Activated T-cell treated with anti-CD3 and anti-CD28 coated beads, Interleukin-2, amount 50 U/mL, for 72 hours (primary cell): ENCODE measurements around the gene DR1. TPM values are rescaled to one million over a fixed set of nuclear protein-coding genes. Genes with fewer than 3 reads are reported as not detected.
A peak's percentile ranks its signal among the peaks of the same experiment; 100 is the strongest.
"Not testable (repeated sequence)": the region's sequence is repeated elsewhere in the genome, so short reads cannot be mapped to it uniquely, and the experiment has no call there.

Experiments used
- ATAC-seq, 2 donors: fragments of 150-1000 bp; cut with Tn5 transposase; replicated peaks in 1 of 2; 2 replicates each; pipeline ENCODE4 v1.10.0; 2021; ENCODE audit warnings: moderate library complexity in 2 of 2, mild to moderate bottlenecking in 1 of 2
- DNase-seq, 2 donors: peaks; one replicate each; pipeline ENCODE4 v3.0.0; 2021 to 2022; ENCODE audit warnings: mixed read lengths in 1 of 2
- H3K27ac Mint-ChIP-seq: one replicate; pipeline ENCODE4 v1.8.0; 2022; ENCODE audit warnings: mild to moderate bottlenecking, moderate library complexity, mixed read lengths
- H3K27me3 Mint-ChIP-seq: one replicate; pipeline ENCODE4 v1.8.0; 2022; ENCODE audit warnings: low read depth, mixed read lengths
- H3K36me3 Mint-ChIP-seq, 2 donors: one replicate each; pipeline ENCODE4 v1.8.0; 2022; ENCODE audit warnings: mixed read lengths in 2 of 2, mild to moderate bottlenecking in 1 of 2; ENCODE audit not compliant: insufficient read depth in 2 of 2
- H3K4me1 Mint-ChIP-seq: one replicate; pipeline ENCODE4 v1.8.0; 2022; ENCODE audit warnings: low read depth, mixed read lengths
- H3K4me3 Mint-ChIP-seq, 2 donors: one replicate each; pipeline ENCODE4 v1.8.0; 2022; ENCODE audit warnings: mild to moderate bottlenecking in 2 of 2, mixed read lengths in 2 of 2, moderate library complexity in 2 of 2
- H3K9me3 Mint-ChIP-seq, 2 donors: one replicate each; pipeline ENCODE4 v1.8.0; 2022; ENCODE audit warnings: mixed read lengths in 2 of 2
- total RNA-seq, 2 donors: library from RNA; stranded (reverse); gene quantifications; one replicate each; pipeline ENCODE4 v1.2.3, GENCODE V29; 2022

The DR1 gene
- total RNA-seq, 2 donors from 2014 or later, result 78.4 to 86.2 TPM

DNA sequence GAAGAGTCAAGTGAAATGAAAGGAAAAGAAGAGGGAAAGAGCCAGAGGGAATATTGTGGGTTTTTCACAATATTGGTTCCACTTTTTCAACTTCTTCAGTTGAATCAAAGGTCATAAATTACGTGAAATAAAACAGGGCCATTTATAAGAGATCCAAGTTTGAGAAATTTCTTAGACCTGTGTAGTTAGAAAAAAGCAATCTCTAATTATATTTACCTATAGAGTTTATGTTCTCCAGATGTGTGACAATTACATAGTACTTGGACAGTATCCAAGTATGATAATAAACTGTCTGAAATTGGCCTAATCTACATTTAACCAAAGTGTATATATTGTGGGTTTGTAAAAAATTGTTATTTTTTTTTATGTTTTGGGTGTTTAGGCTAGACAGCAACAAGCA lies 14.4 kb downstream of the DR1 start:
- H3K4me1 Mint-ChIP-seq, result peaks cover 58% of the 10 kb centered on the region
- H3K27ac Mint-ChIP-seq, result no peak overlapping the region
- no peak for DNase-seq
- peaks cover 10 to 48% of the 10 kb centered on the region in 2 donors for H3K36me3 Mint-ChIP-seq
- no peaks in the 10 kb centered on the region for H3K27me3 Mint-ChIP-seq
- no peak overlapping the region for H3K4me3 Mint-ChIP-seq
- no peaks in the 10 kb centered on the region for H3K9me3 Mint-ChIP-seq
- ATAC-seq, result no peak

DNA sequence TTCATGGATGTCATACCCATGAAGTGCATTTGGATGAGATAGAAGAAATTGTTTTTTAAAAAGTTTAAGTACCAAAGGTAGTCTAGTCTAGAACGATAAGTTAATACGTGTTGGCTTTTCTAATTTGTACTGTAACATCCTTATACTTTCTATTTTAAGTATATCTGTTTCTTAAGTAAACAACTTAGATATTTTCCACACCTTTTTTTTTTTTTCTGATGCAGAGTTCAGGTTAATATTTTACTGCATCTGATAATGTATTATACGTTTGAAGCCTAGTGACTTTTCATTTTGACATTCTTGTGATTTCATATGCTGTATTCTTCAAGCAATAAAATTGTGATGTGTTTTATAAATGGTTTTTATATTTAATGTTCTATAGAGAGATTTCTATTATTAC lies 16.5 kb downstream of the DR1 start:
- no peak overlapping the region for H3K4me3 Mint-ChIP-seq

DNA sequence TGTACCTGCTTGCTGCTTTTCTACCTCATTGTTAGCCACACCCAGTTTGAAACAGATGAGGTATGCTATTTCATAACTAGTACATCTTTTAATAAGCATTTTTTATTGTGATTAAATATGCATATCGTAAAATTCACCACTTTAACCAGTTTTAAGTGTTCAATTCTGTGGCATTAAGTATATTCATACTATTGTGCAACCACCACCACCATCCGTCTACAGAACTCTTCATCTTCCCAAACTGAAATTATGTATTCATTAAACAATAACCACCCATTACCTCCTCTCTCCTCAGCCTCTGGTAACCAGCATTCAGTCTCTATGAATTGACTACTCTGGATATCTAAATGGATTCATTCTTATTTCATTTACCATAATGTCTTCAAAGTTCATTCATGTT lies 20.1 kb downstream of the DR1 start:
- Mint-ChIP-seq H3K9me3 (no peaks in the 10 kb centered on the region), H3K27ac (no peak overlapping the region), H3K4me3 (no peak overlapping the region), H3K27me3 (no peaks in the 10 kb centered on the region), H3K36me3 (peaks cover 10 to 28% of the 10 kb centered on the region in 2 donors), H3K4me1 (peaks cover 5% of the 10 kb centered on the region)
- DNase-seq (no peak), ATAC-seq (no peak)

More for the DNA sequence above, 16.5 kb downstream of the DR1 start:
- H3K36me3 Mint-ChIP-seq, result peaks cover 14 to 43% of the 10 kb centered on the region in 2 donors
- ATAC-seq (no peak), DNase-seq (no peak)
- peaks cover 40% of the 10 kb centered on the region for H3K4me1 Mint-ChIP-seq
- H3K27ac Mint-ChIP-seq, result no peak overlapping the region
- H3K9me3 Mint-ChIP-seq, result no peaks in the 10 kb centered on the region
- H3K27me3 Mint-ChIP-seq, result no peaks in the 10 kb centered on the region

DNA sequence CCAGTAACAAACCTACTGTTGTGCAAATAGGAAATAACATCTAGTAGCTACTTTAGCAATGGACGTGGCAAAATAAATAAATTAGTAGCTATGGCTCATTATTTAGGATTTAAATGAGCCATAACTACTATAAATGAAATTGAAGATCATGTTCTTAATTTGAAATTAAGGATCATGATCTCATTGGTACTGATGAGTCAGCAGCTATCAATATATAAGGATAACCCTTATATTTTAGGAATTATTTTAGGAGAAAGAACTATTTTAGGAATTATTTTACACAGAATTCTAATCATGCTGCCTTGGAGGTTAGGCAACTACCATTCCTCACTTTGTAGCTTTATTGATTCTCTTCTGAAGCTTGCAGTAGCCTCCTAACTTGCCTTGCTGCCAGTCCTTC lies 24.0 kb downstream of the DR1 start:
- Mint-ChIP-seq H3K4me1 (no peaks in the 10 kb centered on the region), H3K4me3 (no peak overlapping the region), H3K36me3 (peaks cover 11% of the 10 kb centered on the region in 2 donors), H3K9me3 (peaks cover 0 to 2% of the 10 kb centered on the region in 2 donors), H3K27ac (no peak overlapping the region), H3K27me3 (no peaks in the 10 kb centered on the region)
- ATAC-seq (no peak), DNase-seq (no peak)

DNA sequence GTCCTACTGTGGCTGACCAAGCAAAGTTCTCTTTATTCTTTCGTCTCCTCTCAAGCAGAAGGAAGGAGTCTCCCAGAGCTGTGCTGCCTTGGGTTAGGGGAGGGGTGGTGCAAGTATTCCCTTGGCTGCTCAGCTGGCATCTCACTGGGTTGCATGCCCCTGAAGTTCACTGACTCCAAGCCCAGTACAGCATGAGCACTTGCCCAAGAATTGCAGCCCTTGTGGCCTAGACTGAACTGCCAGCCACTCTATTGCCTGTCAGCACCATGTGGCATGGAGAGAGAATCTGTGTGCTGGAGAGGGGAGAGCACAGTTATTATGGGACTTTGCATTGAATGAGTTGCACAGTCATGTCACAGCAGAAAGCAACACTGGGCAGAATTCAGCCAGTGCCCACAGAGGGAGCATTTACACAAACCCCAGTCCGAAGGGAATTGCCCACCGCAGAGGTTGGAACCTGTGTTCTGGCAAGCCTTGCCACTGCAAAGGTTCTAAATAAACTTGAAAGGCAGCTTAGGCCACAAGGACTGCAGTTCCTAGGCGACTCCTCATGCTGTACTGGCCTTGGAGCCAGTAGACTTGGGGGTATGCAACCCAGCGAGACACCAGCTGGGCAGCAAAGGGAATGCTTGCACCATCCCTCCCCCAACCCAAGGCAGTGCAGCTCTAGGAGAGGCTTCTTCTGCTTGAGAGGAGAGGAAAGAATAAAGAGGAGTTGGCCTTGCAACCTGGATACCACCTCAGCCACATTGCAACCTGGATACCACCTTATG lies 28.8 kb downstream of the DR1 start:
- Mint-ChIP-seq H3K36me3 (peaks cover 14 to 15% of the 10 kb centered on the region in 2 donors), H3K27ac (no peak overlapping the region), H3K27me3 (no peaks in the 10 kb centered on the region), H3K4me1 (no peaks in the 10 kb centered on the region), H3K9me3 (peaks cover 5 to 17% of the 10 kb centered on the region in 2 donors), H3K4me3 (no peak overlapping the region)
- ATAC-seq (peak in 1 of 2 donors; percentile 13), DNase-seq (no peak)

DNA sequence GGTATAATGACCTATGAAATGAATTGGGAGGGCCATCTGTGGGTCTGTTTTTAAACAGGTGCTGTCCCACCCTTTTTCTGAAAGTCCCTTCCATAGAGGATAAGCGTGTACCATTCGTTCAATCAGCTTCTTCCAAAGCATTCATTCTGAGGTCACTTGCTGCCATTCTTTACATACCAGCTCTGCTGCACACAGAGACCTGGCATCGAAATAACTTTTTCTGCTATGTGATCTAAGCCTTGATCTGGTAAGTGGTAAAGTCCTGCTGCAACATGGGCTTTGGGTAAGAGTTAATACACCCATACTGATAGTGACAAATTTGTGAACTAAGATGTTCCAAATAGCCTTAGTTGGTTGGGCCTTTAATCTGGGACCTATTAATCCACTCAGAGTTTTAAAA lies 38.9 kb downstream of the DR1 start:
- Mint-ChIP-seq H3K27ac (no peak overlapping the region), H3K36me3 (peaks cover 3 to 13% of the 10 kb centered on the region in 2 donors), H3K9me3 (peaks cover 10 to 12% of the 10 kb centered on the region in 2 donors), H3K4me3 (no peak overlapping the region), H3K4me1 (no peaks in the 10 kb centered on the region), H3K27me3 (no peaks in the 10 kb centered on the region)
- ATAC-seq (no peak), DNase-seq (no peak)

DNA sequence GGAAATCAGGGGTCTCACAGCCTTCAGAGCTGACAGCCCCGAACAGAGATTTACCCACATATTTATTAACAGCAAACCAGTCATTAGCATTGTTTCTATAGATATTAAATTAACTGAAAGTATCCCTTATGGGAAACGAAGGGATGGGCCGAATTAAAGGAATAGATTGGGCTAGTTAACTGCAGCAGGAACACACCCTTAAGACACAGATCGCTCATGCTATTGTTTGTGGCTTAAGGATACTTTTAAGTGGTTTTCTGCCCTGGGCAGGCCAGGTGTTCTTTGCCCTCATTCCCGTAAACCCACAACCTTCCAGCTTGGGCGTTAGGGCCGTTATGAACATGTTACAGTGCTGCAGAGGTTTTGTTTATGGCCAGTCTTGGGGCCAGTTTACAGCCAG lies 40.6 kb downstream of the DR1 start:
- not testable (repeated sequence) for DNase-seq, H3K4me3 Mint-ChIP-seq, H3K9me3 Mint-ChIP-seq, H3K27ac Mint-ChIP-seq, H3K27me3 Mint-ChIP-seq, H3K4me1 Mint-ChIP-seq, ATAC-seq
- peaks cover 3 to 13% of the 10 kb centered on the region in 2 donors for H3K36me3 Mint-ChIP-seq

DNA sequence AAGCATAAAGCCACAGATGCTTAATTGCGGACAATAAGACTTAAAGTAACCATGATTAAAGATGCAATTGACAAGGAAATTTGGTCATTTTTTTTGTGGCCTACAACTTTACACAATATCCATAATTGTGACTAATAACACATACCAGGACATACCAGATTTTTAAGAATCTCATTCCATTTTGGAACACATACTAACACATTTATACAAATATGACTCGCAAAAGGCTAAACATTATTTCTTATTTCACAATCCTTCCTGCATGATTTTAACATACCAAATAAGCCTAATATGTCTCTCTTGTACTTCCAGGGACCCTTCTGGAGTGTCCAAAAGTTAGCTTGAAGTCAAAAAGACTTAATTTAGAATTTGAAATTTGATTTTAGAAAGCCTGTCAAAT lies 48.8 kb downstream of the DR1 start:
- H3K27me3 Mint-ChIP-seq, result no peaks in the 10 kb centered on the region
- no peak overlapping the region for H3K27ac Mint-ChIP-seq
- DNase-seq (no peak), ATAC-seq (no peak)
- no peaks in the 10 kb centered on the region for H3K9me3 Mint-ChIP-seq
- H3K36me3 Mint-ChIP-seq, result no peaks in the 10 kb centered on the region
- no peak overlapping the region for H3K4me3 Mint-ChIP-seq
- H3K4me1 Mint-ChIP-seq, result no peaks in the 10 kb centered on the region

DNA sequence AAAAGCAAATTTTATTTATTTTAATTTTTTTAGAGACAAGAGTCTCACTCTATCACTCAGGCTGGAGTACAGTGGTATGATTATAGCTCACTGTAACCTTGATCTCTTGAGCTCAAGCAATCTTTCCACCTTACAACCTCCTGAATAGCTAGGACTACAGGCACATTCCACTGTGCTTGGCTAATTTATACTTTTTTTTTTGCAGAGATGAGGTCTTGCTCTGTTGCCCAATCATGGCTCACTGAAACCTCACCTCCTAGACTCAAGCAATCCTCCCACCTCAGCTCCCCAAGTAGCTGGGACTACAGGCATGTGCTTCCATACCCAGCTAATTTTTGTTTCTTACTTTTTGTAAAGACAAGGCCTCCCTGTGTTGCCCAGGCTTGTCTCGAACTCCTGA lies 49.5 kb downstream of the DR1 start:
- H3K27me3 Mint-ChIP-seq, result no peaks in the 10 kb centered on the region
- DNase-seq (no peak), ATAC-seq (no peak)
- no peak overlapping the region for H3K27ac Mint-ChIP-seq
- H3K9me3 Mint-ChIP-seq, result no peaks in the 10 kb centered on the region
- no peak overlapping the region for H3K4me3 Mint-ChIP-seq
- no peaks in the 10 kb centered on the region for H3K4me1 Mint-ChIP-seq
- H3K36me3 Mint-ChIP-seq, result no peaks in the 10 kb centered on the region

DNA sequence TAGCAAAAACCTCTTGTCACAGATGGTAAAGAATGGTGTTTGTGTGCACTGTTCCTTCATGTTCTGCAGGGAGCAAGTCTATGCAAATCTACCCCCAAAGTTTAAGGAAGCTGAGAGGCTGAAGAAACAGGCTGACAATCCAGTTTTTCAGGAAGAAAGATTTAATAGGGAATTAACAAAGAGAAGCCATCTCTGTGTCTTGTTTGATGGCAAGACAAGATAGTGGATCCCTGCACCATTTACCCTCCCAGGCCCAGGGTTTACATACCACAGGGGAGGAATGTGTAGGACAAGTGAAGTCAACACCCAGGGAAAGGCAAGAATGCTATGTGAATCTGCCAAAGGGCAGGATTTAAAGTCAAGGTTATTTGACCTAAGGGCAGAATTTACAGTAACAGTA lies 54.1 kb downstream of the DR1 start:
- no peaks in the 10 kb centered on the region for H3K36me3 Mint-ChIP-seq
- no peak overlapping the region for H3K4me3 Mint-ChIP-seq
- H3K9me3 Mint-ChIP-seq, result no peaks in the 10 kb centered on the region
- no peak overlapping the region for H3K27ac Mint-ChIP-seq
- no peak for ATAC-seq
- H3K4me1 Mint-ChIP-seq, result no peaks in the 10 kb centered on the region
- H3K27me3 Mint-ChIP-seq, result no peaks in the 10 kb centered on the region
- DNase-seq, result no peak

DNA sequence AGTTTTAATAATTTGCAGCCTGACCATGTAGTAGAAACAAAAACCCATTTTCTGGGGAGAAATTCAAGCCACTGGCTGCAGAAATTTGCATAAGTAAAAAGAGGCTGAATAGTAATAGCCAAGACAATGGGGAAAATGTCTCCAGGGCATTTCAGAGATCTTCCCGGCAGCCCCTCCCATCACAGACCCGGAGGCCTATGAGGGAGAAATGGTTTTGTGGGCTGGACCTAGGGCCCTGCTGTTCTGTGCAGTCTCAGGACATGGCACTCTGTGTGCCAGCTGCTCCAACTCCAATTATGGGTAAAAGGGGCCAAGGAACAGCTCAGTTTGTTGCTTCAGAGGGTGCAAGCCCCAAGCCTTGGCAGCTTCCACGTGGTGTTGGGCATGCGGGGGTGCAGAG lies 62.5 kb downstream of the DR1 start:
- H3K4me1 Mint-ChIP-seq, result no peaks in the 10 kb centered on the region
- DNase-seq (no peak), ATAC-seq (no peak)
- no peak overlapping the region for H3K27ac Mint-ChIP-seq
- H3K9me3 Mint-ChIP-seq, result no peaks in the 10 kb centered on the region
- peaks cover 2% of the 10 kb centered on the region in 2 donors for H3K36me3 Mint-ChIP-seq
- no peaks in the 10 kb centered on the region for H3K27me3 Mint-ChIP-seq
- no peak overlapping the region for H3K4me3 Mint-ChIP-seq

DNA sequence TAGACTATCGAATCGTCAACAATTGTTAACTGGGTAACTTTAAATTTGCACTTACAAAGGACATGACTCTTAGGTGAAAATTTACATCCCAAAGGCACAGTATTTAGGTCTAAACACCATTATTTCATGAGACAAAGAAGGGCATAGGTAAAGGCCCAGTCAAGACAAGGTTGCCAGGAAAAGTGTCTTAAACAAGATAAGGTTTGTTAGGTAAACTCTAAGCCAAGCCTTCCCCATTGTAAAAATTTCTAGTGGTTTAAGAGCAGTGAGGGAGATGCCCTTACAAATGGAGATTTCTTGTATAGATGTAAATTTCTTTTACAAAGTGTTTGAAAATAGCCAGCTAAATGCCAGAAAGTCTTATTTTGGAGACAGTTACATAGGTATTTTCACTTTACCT lies 65.3 kb downstream of the DR1 start:
- no peak overlapping the region for H3K27ac Mint-ChIP-seq
- H3K4me1 Mint-ChIP-seq, result no peaks in the 10 kb centered on the region
- DNase-seq (no peak), ATAC-seq (no peak)
- H3K4me3 Mint-ChIP-seq, result no peak overlapping the region
- peaks cover 7% of the 10 kb centered on the region for H3K27me3 Mint-ChIP-seq
- H3K36me3 Mint-ChIP-seq, result peaks cover 2% of the 10 kb centered on the region in 2 donors
- H3K9me3 Mint-ChIP-seq, result no peaks in the 10 kb centered on the region

DNA sequence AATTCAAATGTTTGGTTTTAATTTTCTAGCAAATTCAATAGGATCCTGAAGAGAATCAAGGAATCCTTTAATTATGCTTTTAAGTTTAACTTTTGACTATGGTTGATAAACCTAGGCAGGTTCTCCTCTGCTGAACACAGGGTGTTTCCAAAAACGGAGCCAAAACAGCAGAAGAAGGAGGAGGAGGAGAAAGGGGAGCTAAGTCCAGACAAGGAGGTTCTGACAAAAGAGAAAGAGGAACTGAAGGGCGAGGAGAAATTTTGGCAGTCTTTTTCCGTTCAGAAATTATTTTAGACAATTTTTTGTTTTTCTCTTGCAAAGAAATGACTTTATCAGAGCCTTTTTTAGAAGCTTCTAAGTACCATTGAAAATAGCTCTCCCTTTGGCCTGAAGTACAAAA lies 69.0 kb downstream of the DR1 start:
- ATAC-seq, result no peak

DNA sequence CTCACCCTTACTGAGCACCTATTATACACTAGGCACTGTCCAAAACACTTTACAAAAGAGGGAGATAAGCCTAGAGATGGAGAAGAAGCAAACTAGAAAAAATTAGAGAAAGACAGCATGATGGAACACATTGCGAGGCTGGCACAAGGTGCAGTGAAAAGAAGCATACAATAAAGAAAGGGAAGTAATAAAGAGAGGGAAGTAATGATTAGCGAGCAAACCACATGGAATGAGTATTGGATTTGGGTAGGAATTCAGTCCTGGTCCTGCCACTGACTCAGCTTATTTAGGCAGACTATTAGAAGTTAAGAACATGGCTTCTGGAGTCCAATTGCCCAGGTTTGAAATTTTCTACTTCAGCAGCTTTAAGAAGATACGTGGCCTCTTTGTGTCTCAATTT lies 69.6 kb downstream of the DR1 start:
- Mint-ChIP-seq H3K4me1 (no peaks in the 10 kb centered on the region), H3K4me3 (no peak overlapping the region), H3K27me3 (peaks cover 7% of the 10 kb centered on the region), H3K27ac (no peak overlapping the region), H3K9me3 (peaks cover 0 to 2% of the 10 kb centered on the region in 2 donors), H3K36me3 (no peaks in the 10 kb centered on the region)
- DNase-seq, result no peak
- no peak for ATAC-seq

More for the DNA sequence above, 69.0 kb downstream of the DR1 start:
- no peak for DNase-seq
- no peaks in the 10 kb centered on the region for H3K4me1 Mint-ChIP-seq
- H3K9me3 Mint-ChIP-seq, result peaks cover 0 to 2% of the 10 kb centered on the region in 2 donors
- peaks cover 7% of the 10 kb centered on the region for H3K27me3 Mint-ChIP-seq
- H3K36me3 Mint-ChIP-seq, result no peaks in the 10 kb centered on the region
- H3K4me3 Mint-ChIP-seq, result no peak overlapping the region
- H3K27ac Mint-ChIP-seq, result no peak overlapping the region
